SK-N-SH treated with all-trans-retinoic acid at 6 μM for 48 hours (cell line): ENCODE data around the gene FPR1.
"Not testable (repeated sequence)": the region's sequence is repeated elsewhere in the genome, so short reads cannot be mapped to it uniquely, and the experiment has no call there.

Source experiments
- ATAC-seq: fragments of 200-7000 bp; cut with Tn5 transposase; 3 replicates; pipeline ENCODE4 v1.9.1; 2020; ENCODE audit warnings: mild to moderate bottlenecking, moderate library complexity
- BACH2 ChIP-seq: fragments of 250-450 bp; sonication (Bioruptor Pico); IDR thresholded peaks from 2 replicates; pipeline ENCODE4 v1.9.0; 2021; ENCODE audit warnings: mild to moderate bottlenecking, borderline replicate concordance
- CSDC2 ChIP-seq: fragments of 250-450 bp; sonication (Bioruptor Pico); IDR thresholded peaks from 2 replicates; pipeline ENCODE4 v1.5.0; 2020; ENCODE audit warnings: mild to moderate bottlenecking, moderate library complexity
- ESRRG ChIP-seq: fragments of 250-450 bp; sonication (Bioruptor Pico); IDR thresholded peaks from 2 replicates; pipeline ENCODE4 v1.6.1; 2021; ENCODE audit warnings: mild to moderate bottlenecking
- GLIS3 ChIP-seq: fragments of 250-450 bp; sonication (Bioruptor Pico); IDR thresholded peaks from 2 replicates; pipeline ENCODE4 v1.5.0; 2020; ENCODE audit warnings: mild to moderate bottlenecking, moderate library complexity
- ISL1 ChIP-seq: fragments of 250-450 bp; sonication (Bioruptor Pico); IDR thresholded peaks from 2 replicates; pipeline ENCODE4 v2.1.2; 2022; ENCODE audit warnings: mild to moderate bottlenecking, moderate library complexity
- OSR1 ChIP-seq: fragments of 250-450 bp; sonication (Bioruptor Pico); IDR thresholded peaks from 2 replicates; pipeline ENCODE4 v1.8.0; 2022; ENCODE audit warnings: moderate library complexity, mild to moderate bottlenecking, inconsistent platforms
- PPARA ChIP-seq: fragments of 250-450 bp; sonication (Bioruptor Pico); IDR thresholded peaks from 2 replicates; pipeline ENCODE4 v1.5.0; 2020; ENCODE audit warnings: mild to moderate bottlenecking, borderline replicate concordance
- RARB ChIP-seq: fragments of 250-450 bp; sonication (Bioruptor Pico); IDR thresholded peaks from 2 replicates; pipeline ENCODE4 v1.8.0; 2021; ENCODE audit warnings: mild to moderate bottlenecking, moderate library complexity
- SNAI2 ChIP-seq: fragments of 250-450 bp; sonication (Bioruptor Pico); IDR thresholded peaks from 2 replicates; pipeline ENCODE4 v1.5.0; 2020; ENCODE audit warnings: mild to moderate bottlenecking, moderate library complexity
- TCF4 ChIP-seq: fragments of 250-450 bp; sonication (Bioruptor Pico); IDR thresholded peaks from 2 replicates; pipeline ENCODE4 v1.8.0; 2021; ENCODE audit warnings: mild to moderate bottlenecking, moderate library complexity, borderline replicate concordance
- TOX ChIP-seq: fragments of 250-450 bp; sonication (Bioruptor Pico); IDR thresholded peaks from 2 replicates; pipeline ENCODE4 v1.8.0; 2021; ENCODE audit warnings: mild to moderate bottlenecking, moderate library complexity, borderline replicate concordance
- ZC3H10 ChIP-seq: fragments of 250-450 bp; sonication (Bioruptor Pico); IDR thresholded peaks from 2 replicates; pipeline ENCODE4 v1.5.1; 2021; ENCODE audit warnings: mild to moderate bottlenecking, moderate library complexity
- ZFP30 ChIP-seq: fragments of 450-650 bp; formaldehyde crosslinking; IDR thresholded peaks from 2 replicates; pipeline ENCODE4 v1.5.0; 2022; ENCODE audit warnings: mild to moderate bottlenecking, moderate library complexity
- ZNF565 ChIP-seq: fragments of 450-650 bp; formaldehyde crosslinking; conservative IDR thresholded peaks from 2 replicates; pipeline ENCODE4 v1.5.0; 2020; ENCODE audit warnings: low read depth, mild to moderate bottlenecking, moderate library complexity
- ZNF70 ChIP-seq: fragments of 450-650 bp; formaldehyde crosslinking; IDR thresholded peaks from 2 replicates; pipeline ENCODE4 v1.5.0; 2020; ENCODE audit warnings: mild to moderate bottlenecking, moderate library complexity
- TF ChIP-seq, protein P1 (sequence below): fragments of 250-450 bp; sonication (Bioruptor Pico); IDR thresholded peaks from 2 replicates; pipeline ENCODE4 v1.5.0; 2020; ENCODE audit warnings: mild to moderate bottlenecking, moderate library complexity
- TF ChIP-seq, protein P2 (sequence below): fragments of 250-450 bp; sonication (Bioruptor Pico); IDR thresholded peaks from 2 replicates; pipeline ENCODE4 v1.8.0; 2020; ENCODE audit warnings: mild to moderate bottlenecking, moderate library complexity, borderline replicate concordance
- TF ChIP-seq, protein P3 (sequence below): fragments of 250-450 bp; sonication (Bioruptor Pico); IDR thresholded peaks from 2 replicates; pipeline ENCODE4 v1.5.1; 2021; ENCODE audit warnings: mild to moderate bottlenecking, moderate library complexity
- TF ChIP-seq, protein P4 (sequence below): fragments of 250-450 bp; sonication (Bioruptor Pico); IDR thresholded peaks from 2 replicates; pipeline ENCODE4 v1.5.1; 2020; ENCODE audit warnings: low read depth, mild to moderate bottlenecking, moderate library complexity

The FPR1 gene

DNA sequence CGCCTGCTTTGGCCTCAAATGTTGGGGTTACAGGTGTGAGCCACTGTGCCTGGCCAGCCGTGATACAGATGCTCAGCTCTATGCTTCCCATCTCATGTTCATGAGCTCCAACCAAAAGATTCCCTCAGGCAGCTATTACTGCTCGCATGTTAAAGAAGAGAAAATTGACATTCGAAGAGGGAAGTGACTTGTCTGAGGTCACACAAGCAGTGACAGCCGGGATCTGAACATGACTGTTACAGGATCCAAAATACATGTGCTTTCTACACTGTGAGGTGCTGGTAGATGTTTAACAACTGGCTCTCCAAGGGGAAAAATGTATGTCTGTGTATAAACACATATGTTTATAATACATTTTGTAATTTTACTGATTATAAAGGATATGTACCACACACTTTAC lies 11.3 kb downstream of the FPR1 start:
- no peak for ATAC-seq
- TF ChIP-seq, protein P1, sequence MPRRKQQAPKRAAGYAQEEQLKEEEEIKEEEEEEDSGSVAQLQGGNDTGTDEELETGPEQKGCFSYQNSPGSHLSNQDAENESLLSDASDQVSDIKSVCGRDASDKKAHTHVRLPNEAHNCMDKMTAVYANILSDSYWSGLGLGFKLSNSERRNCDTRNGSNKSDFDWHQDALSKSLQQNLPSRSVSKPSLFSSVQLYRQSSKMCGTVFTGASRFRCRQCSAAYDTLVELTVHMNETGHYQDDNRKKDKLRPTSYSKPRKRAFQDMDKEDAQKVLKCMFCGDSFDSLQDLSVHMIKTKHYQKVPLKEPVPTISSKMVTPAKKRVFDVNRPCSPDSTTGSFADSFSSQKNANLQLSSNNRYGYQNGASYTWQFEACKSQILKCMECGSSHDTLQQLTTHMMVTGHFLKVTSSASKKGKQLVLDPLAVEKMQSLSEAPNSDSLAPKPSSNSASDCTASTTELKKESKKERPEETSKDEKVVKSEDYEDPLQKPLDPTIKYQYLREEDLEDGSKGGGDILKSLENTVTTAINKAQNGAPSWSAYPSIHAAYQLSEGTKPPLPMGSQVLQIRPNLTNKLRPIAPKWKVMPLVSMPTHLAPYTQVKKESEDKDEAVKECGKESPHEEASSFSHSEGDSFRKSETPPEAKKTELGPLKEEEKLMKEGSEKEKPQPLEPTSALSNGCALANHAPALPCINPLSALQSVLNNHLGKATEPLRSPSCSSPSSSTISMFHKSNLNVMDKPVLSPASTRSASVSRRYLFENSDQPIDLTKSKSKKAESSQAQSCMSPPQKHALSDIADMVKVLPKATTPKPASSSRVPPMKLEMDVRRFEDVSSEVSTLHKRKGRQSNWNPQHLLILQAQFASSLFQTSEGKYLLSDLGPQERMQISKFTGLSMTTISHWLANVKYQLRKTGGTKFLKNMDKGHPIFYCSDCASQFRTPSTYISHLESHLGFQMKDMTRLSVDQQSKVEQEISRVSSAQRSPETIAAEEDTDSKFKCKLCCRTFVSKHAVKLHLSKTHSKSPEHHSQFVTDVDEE (CRISPR knock-in tag): no peak
- TF ChIP-seq ISL1 (CRISPR knock-in tag): no peak
- no peak for TF ChIP-seq TCF4 (CRISPR knock-in tag)
- no peak for TF ChIP-seq CSDC2 (CRISPR knock-in tag)

DNA sequence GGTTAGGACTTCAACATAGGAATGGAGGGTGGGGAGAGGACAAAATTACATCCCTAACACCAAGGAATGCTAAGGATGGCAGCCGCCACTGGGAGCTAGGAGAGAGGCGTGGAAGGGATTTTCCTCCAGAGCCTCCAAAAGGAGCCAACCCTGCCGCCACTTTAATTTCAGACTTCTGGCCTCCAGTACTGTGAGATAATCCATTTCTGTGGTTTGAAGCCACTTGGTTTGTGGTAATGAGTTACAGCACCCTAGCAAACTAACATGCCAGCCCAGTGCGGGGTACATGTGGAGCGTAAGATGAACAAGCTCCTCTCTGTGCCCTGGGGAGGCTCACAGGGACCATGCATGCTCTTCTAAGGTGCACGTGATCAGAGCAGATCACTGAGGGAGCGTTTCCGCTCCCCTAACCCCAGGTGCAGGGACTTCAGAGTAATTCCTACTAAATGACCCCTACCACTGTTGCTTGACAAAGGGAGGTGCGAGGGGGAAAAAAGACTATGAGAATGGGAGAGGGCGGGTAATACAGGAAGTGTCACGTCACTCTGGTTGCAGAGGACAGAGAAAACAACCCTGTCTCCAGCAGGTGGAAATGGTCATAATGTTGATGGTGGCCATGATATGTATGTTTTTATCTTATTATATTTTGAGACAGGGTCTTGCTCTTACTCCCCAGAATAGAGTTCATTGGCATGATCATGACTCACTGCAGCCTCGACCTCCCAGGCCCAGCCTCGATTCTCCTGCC lies 12.0 kb downstream of the FPR1 start:
- no peak for ATAC-seq
- TF ChIP-seq ZNF565 (CRISPR knock-in tag) (no peak), ZNF70 (CRISPR knock-in tag) (no peak), OSR1 (CRISPR knock-in tag) (no peak), GLIS3 (CRISPR knock-in tag) (no peak), TOX (CRISPR knock-in tag) (no peak), RARB (no peak), ZC3H10 (CRISPR knock-in tag) (no peak), BACH2 (CRISPR knock-in tag) (no peak), ESRRG (CRISPR knock-in tag) (no peak), PPARA (CRISPR knock-in tag) (no peak), ZFP30 (no peak), TCF4 (CRISPR knock-in tag) (no peak), SNAI2 (CRISPR knock-in tag) (no peak)
- TF ChIP-seq, protein P1 (CRISPR knock-in tag): no peak
- TF ChIP-seq, protein P2, sequence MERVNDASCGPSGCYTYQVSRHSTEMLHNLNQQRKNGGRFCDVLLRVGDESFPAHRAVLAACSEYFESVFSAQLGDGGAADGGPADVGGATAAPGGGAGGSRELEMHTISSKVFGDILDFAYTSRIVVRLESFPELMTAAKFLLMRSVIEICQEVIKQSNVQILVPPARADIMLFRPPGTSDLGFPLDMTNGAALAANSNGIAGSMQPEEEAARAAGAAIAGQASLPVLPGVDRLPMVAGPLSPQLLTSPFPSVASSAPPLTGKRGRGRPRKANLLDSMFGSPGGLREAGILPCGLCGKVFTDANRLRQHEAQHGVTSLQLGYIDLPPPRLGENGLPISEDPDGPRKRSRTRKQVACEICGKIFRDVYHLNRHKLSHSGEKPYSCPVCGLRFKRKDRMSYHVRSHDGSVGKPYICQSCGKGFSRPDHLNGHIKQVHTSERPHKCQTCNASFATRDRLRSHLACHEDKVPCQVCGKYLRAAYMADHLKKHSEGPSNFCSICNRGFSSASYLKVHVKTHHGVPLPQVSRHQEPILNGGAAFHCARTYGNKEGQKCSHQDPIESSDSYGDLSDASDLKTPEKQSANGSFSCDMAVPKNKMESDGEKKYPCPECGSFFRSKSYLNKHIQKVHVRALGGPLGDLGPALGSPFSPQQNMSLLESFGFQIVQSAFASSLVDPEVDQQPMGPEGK (CRISPR knock-in tag): no peak
- TF ChIP-seq, protein P3, sequence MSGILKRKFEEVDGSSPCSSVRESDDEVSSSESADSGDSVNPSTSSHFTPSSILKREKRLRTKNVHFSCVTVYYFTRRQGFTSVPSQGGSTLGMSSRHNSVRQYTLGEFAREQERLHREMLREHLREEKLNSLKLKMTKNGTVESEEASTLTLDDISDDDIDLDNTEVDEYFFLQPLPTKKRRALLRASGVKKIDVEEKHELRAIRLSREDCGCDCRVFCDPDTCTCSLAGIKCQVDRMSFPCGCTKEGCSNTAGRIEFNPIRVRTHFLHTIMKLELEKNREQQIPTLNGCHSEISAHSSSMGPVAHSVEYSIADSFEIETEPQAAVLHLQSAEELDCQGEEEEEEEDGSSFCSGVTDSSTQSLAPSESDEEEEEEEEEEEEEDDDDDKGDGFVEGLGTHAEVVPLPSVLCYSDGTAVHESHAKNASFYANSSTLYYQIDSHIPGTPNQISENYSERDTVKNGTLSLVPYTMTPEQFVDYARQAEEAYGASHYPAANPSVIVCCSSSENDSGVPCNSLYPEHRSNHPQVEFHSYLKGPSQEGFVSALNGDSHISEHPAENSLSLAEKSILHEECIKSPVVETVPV: no peak
- TF ChIP-seq, protein P4, sequence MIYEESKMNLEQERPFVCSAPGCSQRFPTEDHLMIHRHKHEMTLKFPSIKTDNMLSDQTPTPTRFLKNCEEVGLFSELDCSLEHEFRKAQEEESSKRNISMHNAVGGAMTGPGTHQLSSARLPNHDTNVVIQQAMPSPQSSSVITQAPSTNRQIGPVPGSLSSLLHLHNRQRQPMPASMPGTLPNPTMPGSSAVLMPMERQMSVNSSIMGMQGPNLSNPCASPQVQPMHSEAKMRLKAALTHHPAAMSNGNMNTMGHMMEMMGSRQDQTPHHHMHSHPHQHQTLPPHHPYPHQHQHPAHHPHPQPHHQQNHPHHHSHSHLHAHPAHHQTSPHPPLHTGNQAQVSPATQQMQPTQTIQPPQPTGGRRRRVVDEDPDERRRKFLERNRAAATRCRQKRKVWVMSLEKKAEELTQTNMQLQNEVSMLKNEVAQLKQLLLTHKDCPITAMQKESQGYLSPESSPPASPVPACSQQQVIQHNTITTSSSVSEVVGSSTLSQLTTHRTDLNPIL (CRISPR knock-in tag): no peak

DNA sequence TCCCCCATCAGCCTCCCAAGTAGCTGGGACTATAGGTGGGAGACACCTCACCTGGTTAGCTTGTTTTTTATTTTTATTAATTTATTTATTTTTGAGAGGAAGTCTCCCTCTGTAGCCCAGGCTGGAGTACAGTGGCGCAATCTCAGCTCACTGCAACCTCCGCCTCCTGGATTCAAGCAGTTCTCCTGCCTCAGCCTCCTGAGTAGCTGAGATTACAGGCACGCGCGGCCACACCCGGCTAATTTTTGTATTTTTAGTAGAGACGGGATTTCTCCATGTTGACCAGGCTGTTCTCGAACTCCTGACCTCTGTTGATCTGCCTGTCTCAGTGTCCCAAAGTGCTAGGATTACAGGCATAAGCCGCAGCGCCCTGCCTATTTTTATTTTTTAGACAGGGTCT lies 13.2 kb downstream of the FPR1 start:
- ATAC-seq: not testable (repeated sequence)
